GM19025 (cell line): ENCODE results near the gene C6orf132.

Experiments used
- ATAC-seq: cut with Tn5 transposase; IDR thresholded peaks from one replicate; pipeline ENCODE4 v1.9.1; 2021; ENCODE audit warnings: mild to moderate bottlenecking, low read depth, moderate library complexity; ENCODE audit not compliant: unreplicated experiment

C6orf132 gene

DNA sequence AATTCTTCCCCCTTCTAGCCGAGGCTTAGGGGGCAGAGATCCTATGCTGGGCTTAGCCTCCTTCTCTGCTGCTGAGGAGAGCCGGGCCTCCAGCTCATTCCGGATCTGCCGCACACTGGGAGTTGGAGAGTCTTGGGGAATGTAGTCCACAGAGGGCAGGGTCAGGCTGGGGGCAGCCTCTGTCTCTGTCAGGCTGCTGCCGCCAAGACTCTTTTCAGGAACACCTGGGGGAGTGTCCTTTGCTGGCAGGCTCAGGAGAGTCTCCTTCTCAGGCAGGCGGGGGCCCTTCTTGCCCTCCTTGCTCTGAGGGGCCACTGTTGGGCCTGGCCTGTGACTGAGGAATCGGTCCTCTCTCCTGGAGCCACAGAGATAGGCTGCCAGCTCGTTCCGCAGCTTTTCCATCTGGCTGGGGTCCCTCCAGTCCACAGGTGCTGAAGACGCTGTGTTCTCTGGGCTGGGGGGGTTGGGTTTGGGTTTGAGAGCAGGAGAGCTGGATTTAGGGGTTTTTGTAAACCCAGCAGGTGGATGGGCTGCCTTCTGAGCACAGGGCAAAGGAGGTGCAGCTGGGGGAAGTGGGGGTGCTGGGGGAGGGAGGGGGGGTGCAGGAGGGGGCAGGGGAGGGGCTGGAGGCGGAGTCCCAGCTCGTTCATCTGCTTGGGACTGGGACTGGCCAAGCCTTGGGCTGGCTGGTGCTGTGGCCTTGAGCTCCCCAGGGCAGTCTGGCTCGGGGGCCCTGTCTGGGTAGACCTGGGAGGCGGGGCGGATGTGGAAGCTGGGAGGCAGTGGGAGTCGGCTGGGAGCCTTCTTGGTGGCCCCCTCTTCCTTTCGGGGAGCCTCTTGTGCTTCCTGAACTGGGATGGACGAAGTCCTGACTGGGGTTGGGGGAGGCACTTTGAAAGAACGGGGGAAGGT, 36.1 kb downstream of the C6orf132 start:
- no peak for ATAC-seq

DNA sequence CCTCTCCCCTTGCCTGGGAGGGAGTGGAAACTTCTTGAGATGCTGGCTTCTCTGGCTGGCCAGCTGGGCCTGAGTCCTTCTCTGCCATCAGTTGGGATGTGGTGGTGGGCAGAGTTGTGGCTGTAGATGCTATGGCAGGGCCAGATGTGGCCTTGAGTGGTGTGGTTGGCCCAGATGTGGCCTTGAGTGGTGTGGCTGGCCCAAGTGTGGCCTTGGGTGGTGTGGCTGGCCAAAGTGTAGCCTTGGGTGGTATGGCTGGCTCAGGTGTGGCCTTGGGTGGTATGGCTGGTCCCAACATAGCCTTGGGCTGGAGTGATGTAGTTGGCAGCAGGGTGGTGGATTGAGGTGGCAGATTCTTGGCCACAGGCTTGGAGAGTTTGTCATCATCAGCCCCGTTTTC, 36.7 kb downstream of the C6orf132 start:
- ATAC-seq = no peak

- ATAC-seq = no peak
These were observed 37.2 kb downstream of the C6orf132 start for GRCh38 chr6:42105156-42105648.

DNA sequence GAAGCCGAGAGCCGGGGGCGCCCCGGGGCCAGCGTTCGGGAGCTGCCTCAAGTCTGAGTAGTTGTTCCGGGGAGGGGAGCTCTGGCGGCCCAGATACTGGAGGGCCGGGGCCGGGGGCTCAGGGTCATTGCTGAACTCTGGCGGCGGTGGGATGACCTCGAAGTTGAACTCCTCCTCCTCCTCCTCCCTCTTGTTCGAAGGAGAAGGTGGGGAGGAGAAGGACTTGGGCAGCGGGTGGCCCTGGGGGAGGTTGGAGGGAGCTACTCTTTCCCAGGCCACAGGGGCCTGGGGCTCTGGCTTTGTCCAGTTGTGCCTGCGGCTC, 37.7 kb downstream of the C6orf132 start:
- ATAC-seq = no peak

DNA sequence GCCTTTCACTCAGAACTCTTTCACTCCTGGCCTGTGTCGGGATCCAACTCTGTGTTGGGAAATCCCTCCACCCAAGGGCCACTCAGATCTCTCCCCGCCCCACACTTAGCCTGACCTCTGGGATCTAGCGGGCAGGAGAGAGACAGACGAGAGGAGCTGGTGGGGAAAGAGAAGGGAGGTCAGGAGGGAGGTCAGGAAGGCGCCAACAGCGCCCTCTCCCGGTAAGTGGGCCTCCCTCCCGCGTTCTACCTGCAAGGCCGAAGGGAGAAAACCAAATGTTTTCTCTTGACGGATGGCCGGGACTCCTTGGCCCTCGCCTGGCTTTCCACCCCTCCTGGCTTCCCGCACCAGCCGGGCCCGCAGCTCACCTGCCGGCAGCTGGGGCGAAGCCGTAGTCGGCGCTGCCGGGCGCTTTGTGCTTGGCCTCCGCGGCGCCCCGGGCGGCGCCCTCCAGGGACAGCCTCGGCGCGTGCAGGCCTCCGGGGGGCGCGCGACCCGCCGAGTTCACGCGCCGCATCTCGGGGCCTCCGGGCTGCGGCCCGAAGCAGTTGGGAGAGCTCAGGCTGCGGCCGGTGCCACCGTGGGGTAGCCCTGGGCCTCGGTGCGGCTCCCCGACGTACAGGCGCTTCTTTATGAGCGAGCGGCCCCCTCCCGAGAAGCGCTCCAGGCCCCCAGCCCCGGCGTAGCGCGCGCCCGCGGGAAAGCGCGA, 38.2 kb downstream of the C6orf132 start:
- no peak for ATAC-seq

- ATAC-seq = no peak
These were observed 38.7 kb downstream of the C6orf132 start for GRCh38 chr6:42103753-42104094.

DNA sequence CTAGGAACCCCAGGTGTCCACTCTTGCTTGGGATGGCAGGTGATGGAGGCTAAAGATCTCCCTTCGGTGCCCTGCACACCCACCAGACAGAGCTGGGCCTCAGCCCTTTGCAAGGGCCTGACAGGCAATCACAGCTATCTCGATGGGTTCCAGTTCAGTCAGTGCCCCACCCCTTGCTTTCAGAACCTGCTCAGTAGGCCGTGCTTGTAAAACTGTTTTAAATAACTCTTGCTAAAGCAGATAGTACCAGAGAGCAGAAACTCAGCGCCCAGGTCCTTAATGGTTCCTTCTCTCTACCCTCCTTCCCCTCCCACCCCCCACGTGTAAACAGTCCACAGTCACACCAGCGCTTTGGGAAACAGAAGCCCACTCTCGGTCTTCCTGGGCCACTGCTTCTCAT, 39.2 kb downstream of the C6orf132 start:
- ATAC-seq = no peak

- no peak for ATAC-seq
These were observed 41.2 kb downstream of the C6orf132 start for GRCh38 chr6:42101186-42101657.

- ATAC-seq = no peak
These were observed 42.2 kb downstream of the C6orf132 start for GRCh38 chr6:42100029-42100901.

DNA sequence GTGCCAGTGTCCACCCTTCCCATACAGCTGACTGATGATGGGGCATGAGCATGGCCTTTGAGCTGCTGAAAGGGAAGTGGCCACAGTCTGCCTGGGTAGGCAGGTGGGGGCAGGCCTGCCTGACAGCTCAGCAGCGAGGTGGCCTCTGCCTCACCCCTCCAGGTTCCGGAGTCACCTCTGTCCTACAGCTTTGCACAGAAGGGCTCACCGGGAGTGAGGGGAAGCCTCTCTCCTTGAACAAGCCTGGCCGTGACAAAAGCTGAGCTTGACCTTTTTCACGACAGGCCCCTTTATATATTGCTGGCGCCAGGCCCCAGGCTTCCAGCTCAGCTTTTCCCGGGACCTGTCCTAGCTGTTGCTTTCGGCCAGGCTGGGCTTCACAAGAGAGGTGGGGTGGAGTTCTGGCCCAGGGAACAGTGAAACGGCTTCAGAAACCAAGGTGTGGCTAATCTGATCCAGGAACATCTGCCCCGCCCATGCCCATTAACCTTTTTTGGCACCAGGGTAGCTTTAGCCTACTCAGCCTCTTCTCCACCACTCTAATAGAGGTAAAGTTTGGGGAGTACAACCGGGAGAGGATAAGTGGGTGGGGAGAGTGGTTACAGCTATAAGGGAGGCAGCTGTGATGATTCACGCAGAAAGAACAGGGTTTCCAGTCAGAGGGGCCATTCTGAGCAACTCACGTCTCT, 42.9 kb downstream of the C6orf132 start:
- ATAC-seq = no peak

GRCh38 chr6:42095776-42096541, 46.5 kb downstream of the C6orf132 start:
- no peak for ATAC-seq

GRCh38 chr6:42095094-42095493, 47.3 kb downstream of the C6orf132 start:
- ATAC-seq = no peak

- no peak for ATAC-seq
These were observed 48.7 kb downstream of the C6orf132 start for GRCh38 chr6:42093582-42094329.

DNA sequence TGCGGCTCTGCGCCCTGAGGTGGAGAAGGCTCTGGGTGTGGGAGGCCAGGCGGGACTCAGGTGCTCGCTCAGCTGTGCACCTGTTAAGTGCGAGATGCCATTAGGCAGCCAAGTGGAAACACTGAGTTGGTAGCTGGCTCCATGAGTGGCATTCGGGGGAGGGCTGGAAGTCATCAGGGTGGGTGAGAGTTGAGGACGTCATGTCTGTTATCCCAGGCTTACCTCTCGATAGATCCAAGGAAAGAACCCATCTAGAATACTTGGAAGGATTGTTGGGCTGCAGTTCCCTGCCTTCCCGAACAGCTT, 50.7 kb downstream of the C6orf132 start:
- no peak for ATAC-seq

- no peak for ATAC-seq
These were observed 51.4 kb downstream of the C6orf132 start for GRCh38 chr6:42090819-42091717.

GRCh38 chr6:42088101-42088591, 54.3 kb downstream of the C6orf132 start:
- no peak for ATAC-seq

DNA sequence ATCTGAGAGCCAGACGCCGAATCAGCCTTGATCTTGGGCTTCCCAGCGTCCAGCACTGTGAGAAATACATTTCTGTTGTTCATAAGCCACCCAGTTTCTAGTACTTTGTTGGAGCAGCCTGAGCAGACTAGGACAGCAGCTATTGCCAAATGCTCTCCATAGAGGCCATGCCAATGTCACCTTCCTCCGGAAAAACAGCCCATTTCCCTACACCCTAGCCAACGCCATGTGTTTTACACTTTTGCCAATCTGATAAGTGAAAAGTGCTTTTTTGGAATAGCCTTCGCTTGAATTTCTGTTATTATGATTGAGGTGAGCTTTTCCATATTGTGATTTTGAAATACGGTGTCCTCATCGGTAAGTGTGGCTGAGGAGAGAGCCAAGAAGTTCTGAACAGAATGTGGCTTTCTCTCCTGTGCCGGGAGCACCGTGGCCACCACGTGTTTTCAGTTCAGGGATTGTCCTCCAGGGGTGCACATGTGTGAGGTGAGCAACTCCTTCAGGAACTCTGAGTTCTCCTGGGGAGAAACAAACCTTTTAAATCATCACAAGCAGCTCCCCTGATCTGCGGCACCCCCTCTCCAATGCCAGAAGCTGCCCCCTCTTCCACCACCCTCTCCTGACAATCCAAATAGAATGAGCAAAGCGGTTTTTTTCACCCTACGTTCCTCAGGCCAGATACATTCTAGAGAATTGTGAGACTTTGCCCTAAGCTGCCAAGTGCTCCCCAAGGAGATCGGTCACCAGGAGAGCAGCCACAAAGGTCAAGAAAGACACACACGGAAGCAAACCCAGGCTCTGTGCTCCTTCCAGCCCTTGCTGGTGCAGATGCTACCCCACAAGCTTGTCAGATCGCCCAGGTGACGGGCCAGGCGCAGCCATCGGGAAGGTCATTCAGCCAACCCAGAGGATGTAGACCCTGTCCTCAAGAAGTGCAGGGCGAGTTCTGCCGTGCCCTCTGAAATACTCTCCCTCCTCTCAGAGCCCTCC, 56.1 kb downstream of the C6orf132 start:
- no peak for ATAC-seq
